Fibroblast of lung (primary cell): ENCODE results near the gene VPS13D.

ENCODE experiments used
- EZH2 ChIP-seq: IDR thresholded peaks from 2 replicates; pipeline ENCODE4 v1.5.1; 2012; ENCODE audit warnings: low read length, control low read depth, mild to moderate bottlenecking; ENCODE audit errors: missing control alignments
- TF ChIP-seq, protein P1 (sequence below), 2 donors: IDR thresholded peaks in 1 of 2; conservative IDR thresholded peaks in 1 of 2; 1 replicate in 1 of 2; 2 replicates in 1 of 2; pipeline ENCODE4 v1.5.1; 2011 to 2012; ENCODE audit warnings: low read length in 2 of 2, control low read depth in 1 of 2, inconsistent platforms in 1 of 2, low read depth in 1 of 2, mild to moderate bottlenecking in 1 of 2

DNA sequence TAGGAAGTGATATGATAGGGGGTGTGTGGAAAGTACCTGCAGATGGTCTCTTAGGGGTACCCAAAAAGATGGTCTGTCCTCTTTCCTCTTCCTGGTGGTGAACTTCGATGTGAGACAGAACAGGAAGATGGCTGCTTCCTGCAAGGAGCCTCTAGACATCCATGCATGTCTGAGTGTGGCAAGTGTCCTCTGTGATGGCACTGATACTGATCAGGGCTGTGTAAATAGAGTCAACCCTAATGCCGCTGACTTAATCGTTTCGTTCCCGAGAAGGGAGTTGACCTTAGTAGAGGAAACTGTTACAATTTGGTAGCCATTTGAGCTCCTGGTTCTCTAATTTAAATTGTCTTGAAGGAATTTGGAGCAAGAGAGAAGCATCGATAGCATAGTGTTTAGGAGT is 168.6 kb downstream of the VPS13D start:
- TF ChIP-seq, protein P1, sequence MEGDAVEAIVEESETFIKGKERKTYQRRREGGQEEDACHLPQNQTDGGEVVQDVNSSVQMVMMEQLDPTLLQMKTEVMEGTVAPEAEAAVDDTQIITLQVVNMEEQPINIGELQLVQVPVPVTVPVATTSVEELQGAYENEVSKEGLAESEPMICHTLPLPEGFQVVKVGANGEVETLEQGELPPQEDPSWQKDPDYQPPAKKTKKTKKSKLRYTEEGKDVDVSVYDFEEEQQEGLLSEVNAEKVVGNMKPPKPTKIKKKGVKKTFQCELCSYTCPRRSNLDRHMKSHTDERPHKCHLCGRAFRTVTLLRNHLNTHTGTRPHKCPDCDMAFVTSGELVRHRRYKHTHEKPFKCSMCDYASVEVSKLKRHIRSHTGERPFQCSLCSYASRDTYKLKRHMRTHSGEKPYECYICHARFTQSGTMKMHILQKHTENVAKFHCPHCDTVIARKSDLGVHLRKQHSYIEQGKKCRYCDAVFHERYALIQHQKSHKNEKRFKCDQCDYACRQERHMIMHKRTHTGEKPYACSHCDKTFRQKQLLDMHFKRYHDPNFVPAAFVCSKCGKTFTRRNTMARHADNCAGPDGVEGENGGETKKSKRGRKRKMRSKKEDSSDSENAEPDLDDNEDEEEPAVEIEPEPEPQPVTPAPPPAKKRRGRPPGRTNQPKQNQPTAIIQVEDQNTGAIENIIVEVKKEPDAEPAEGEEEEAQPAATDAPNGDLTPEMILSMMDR (conservative IDR thresholded peaks at IDR 0.05 in 1 of 2, IDR thresholded peaks at IDR 0.05 in 1 of 2; ENCODE audit: low read depth in 1 of 2, low read length in 2 of 2) = no peak
- no peak for TF ChIP-seq EZH2
